Retinal pigment epithelial cell (primary cell): ENCODE measurements around the gene NRM.

Experiments used
- DNase-seq: peaks from one replicate; pipeline ENCODE4 v3.0.0-alpha.2; 2010; ENCODE audit warnings: low read depth
- H3K4me3 ChIP-seq: 2 replicates; pipeline ENCODE4 v1.5.1; 2011; ENCODE audit warnings: mild to moderate bottlenecking, low read length, control low read depth, moderate library complexity
- TF ChIP-seq, protein P1 (sequence below): conservative IDR thresholded peaks from 2 replicates; pipeline ENCODE4 v1.5.1; 2011; ENCODE audit warnings: low read depth, low read length, control low read depth, inconsistent platforms

The NRM gene

DNA sequence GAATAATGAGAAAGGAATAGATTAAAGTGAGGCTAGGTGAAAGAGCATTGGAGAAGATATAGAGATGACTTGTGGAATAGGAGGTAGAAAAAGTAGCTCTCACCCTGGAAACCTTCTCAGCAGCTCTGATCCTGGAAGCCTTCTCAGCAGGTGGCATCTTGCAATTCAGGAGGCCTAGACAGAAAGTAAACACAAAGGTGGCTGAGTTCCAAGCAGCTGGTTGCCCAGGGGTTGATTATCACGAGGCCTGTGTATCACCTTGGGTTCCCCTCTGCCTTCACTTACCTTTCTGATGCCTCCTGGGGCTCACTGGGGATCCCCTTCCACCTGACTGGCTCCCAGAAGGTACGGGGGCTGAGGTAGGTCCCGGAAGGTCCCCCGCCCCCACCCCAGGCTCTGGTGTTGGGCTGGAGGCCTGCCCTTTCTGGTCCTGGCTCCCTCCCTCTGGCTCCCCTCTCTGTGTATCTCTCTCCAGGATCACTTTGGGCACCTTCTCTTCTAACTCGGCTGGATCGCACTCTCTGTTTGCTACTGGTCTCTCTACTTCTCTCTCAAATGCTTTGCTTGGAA is 16.6 kb upstream of the NRM start:
- no peak for DNase-seq
- TF ChIP-seq, protein P1, sequence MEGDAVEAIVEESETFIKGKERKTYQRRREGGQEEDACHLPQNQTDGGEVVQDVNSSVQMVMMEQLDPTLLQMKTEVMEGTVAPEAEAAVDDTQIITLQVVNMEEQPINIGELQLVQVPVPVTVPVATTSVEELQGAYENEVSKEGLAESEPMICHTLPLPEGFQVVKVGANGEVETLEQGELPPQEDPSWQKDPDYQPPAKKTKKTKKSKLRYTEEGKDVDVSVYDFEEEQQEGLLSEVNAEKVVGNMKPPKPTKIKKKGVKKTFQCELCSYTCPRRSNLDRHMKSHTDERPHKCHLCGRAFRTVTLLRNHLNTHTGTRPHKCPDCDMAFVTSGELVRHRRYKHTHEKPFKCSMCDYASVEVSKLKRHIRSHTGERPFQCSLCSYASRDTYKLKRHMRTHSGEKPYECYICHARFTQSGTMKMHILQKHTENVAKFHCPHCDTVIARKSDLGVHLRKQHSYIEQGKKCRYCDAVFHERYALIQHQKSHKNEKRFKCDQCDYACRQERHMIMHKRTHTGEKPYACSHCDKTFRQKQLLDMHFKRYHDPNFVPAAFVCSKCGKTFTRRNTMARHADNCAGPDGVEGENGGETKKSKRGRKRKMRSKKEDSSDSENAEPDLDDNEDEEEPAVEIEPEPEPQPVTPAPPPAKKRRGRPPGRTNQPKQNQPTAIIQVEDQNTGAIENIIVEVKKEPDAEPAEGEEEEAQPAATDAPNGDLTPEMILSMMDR, result no peak
- H3K4me3 ChIP-seq, result no peak overlapping the region

DNA sequence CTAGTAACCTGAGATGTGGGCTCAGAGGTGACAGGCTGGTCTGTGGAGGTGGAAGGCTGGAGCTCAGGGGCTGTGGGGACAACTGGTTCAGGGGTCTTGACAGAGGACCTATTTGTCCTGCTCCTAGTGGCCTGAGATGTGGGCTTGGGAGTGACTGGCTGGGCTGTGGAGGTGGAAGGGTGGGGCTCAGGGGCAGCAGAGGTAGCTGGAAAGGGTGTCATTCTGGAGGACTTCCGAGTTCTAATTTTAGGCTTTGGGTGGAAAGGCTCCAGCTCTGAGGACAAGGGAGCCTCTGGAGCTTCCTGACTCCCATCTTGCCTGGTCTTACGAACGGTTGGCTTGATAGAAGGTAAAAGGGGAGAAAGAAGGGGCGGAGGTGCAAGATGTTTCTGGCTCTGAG is 14.8 kb upstream of the NRM start:
- TF ChIP-seq, protein P1, result no peak
- no peak overlapping the region for H3K4me3 ChIP-seq
- DNase-seq, result no peak

DNA sequence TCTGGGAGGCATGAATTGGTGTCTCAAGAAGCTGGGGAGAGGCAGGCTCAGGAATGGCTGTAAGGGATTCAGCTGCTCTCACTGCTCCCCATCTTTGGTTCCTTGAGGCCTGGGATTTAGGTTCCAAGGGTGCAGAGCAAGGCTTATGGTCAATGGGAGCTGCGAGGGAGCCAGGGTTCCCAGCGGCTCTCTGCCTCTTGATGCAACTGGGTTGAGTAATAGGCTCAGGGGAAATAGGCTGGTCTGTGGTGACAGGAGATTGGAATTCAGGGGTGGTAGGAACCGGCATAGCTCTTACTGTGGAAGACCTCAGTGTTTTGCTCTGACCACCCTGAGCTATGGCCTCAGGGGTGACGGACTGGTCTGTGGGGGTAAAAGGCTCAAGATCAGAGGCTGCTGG is 13.0 kb upstream of the NRM start:
- DNase-seq, result no peak
- H3K4me3 ChIP-seq, result no peak overlapping the region
- TF ChIP-seq, protein P1, result no peak

DNA sequence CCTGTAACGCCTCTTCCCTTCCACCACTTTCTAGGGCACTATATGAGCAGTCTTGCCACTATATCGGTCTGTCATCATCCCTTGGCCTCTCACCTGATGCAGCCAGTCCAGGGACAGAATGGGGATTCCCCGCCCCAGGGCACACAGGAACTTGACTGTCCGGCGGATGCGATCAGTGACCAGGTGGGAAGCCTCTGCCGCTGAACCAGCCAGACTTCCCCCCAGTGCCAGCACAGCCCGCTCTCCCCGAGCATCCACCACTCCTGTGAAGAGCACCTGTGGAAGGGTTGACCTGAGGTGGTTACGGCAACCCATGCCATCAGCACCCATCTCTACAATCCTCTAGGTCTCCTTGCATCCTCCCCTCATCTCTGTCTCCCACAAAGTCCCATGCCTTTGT is 12.2 kb upstream of the NRM start:
- no peak for DNase-seq
- TF ChIP-seq, protein P1, result no peak
- no peak overlapping the region for H3K4me3 ChIP-seq

DNA sequence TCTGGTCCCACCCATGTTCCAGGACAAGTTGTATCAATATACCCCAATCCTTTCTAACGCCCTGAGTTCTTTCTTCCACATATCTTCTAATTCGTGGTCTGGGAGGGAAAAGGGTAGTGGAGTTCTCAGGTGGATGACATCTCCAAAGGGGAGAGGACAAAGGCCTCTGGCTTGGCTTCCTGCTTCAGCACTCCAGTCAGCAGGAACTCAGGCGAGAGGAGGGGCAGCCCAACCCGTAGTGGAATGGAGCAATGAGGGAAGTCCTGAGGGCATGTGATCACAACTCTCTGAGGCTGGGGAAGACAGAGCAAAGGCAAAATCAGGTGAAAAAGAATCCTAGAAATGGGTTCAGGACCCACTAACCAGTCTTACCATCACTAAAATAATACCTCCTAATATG is 9.6 kb upstream of the NRM start:
- DNase-seq, result no peak
- TF ChIP-seq, protein P1, result no peak
- H3K4me3 ChIP-seq, result no peak overlapping the region

DNA sequence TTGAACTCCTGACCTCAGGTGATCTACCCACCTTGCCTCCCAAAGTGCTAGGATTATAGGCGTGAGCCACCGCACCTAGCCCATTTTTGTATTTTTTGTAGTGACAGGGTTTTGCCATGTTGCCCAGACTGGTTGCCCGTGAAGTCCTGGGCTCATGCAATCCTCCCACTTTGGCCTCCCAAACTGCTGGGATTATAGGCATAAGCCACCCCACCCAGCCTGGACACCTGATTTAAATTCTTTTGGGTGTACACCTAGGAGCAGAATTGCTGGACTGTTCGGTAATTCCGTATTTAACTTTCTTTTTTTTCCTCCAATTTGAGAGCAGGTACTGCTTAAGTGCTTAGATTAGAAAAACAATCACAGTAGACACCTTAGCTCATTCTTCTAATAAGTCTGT is 5.6 kb upstream of the NRM start:
- TF ChIP-seq, protein P1, result no peak
- DNase-seq, result no peak
- H3K4me3 ChIP-seq, result no peak overlapping the region

DNA sequence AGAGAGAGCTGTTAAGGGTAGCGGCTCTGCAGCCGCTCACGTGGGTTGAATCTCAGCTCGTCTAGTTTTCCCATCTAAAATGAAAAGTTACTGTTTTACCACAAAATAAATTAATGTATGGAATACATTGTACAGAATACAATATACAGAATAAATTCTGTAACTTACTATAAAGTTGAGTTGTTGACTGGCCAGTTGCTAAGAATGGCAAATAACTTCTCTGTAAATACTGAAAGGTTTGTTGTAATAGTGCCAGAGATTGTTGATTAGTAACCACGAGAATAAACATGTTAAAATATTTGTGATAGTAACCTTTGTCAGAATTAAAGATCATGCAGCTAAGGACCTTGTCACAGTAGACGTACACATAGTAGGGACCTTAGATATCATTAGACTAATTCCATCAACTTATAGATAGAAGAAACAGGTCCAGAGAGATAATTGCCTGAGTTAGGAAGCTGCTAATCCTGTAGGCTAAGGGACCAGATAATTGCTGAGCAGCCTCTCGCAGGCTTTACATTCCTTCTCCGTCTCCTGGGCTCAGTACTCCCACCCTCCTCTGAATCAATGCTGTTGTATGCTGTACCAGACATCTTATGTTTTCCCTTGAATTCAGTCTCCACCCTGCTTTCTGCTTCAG is 544 bp upstream of the NRM start:
- TF ChIP-seq, protein P1, result no peak
- DNase-seq, result no peak
- peak overlapping the region; percentile 76 for H3K4me3 ChIP-seq
